RWPE1 (cell line): ENCODE results near the gene MPC2.

ENCODE experiments used
- CTCF ChIA-PET: fragments of 350-600 bp; sonication (Branson Sonifier 250); formaldehyde crosslinking; extraction: SDS; loops from one replicate; lab custom pipeline; 2021; lab: Yijun Ruan, JAX
- POLR2A ChIA-PET: fragments of 400-600 bp; formaldehyde crosslinking; extraction: SDS; loops from one replicate; lab custom pipeline; 2020; ENCODE audit warnings: antibody characterized with exemption; ENCODE audit not compliant: low non-redundant PET; lab: Yijun Ruan, JAX
- DNase-seq: peaks from one replicate; pipeline ENCODE4 v3.0.0; 2012; ENCODE audit warnings: low spot score
- H3K27ac ChIP-seq: fragments of 450-650 bp; 2 replicates; pipeline ENCODE4 v1.5.1; 2017
- TF ChIP-seq, protein P1 (sequence below): fragments of 450-650 bp; conservative IDR thresholded peaks from 2 replicates; pipeline ENCODE4 v1.5.1; 2017; ENCODE audit warnings: low read depth, mild to moderate bottlenecking

The MPC2 gene

DNA sequence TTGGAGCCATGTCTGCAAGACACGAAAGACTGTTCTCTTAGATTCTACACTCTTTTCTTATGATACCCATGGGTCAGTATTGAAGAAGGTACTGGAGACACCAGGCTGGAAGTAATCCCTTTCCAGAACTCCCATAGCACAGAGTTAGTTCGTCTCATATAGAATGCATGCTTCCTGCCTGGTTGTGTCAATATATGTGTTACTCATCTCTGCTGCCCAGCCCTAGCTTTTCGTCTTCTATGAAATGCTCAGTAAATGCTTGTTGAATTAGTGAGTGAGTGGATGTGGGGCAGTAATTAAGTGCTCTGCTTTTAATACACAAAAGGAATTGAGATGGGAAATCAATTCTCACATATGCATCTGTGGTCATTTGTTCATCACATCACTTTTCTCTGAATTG, 55.1 kb downstream of the MPC2 start:
- peak; percentile 8 for DNase-seq
- ChIA-PET POLR2A (no interaction called here), CTCF (no interaction called here)
- no peak overlapping the region for H3K27ac ChIP-seq
- TF ChIP-seq, protein P1, sequence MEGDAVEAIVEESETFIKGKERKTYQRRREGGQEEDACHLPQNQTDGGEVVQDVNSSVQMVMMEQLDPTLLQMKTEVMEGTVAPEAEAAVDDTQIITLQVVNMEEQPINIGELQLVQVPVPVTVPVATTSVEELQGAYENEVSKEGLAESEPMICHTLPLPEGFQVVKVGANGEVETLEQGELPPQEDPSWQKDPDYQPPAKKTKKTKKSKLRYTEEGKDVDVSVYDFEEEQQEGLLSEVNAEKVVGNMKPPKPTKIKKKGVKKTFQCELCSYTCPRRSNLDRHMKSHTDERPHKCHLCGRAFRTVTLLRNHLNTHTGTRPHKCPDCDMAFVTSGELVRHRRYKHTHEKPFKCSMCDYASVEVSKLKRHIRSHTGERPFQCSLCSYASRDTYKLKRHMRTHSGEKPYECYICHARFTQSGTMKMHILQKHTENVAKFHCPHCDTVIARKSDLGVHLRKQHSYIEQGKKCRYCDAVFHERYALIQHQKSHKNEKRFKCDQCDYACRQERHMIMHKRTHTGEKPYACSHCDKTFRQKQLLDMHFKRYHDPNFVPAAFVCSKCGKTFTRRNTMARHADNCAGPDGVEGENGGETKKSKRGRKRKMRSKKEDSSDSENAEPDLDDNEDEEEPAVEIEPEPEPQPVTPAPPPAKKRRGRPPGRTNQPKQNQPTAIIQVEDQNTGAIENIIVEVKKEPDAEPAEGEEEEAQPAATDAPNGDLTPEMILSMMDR, result no peak

DNA sequence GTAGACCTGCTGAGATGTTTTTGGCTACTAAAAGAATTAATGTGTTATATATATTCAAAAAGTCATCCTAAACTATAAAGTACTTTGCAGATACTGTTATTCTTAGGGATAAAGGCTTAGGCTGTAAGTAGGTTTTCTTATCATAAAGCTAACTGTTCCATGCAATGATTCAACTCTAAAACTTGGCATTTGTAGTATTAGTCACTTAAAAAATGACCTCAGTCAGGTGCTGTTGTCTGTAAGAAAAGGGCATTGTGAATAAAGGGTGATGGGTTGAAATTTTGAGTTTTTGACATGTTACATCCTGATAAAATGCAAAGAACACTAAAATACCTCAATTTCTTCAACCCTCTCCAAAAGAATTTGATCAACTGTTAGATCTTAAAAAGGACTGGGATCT, 55.8 kb downstream of the MPC2 start:
- DNase-seq, result no peak
- ChIA-PET CTCF (no interaction called here), POLR2A (no interaction called here)
- TF ChIP-seq, protein P1, result no peak
- no peak overlapping the region for H3K27ac ChIP-seq

DNA sequence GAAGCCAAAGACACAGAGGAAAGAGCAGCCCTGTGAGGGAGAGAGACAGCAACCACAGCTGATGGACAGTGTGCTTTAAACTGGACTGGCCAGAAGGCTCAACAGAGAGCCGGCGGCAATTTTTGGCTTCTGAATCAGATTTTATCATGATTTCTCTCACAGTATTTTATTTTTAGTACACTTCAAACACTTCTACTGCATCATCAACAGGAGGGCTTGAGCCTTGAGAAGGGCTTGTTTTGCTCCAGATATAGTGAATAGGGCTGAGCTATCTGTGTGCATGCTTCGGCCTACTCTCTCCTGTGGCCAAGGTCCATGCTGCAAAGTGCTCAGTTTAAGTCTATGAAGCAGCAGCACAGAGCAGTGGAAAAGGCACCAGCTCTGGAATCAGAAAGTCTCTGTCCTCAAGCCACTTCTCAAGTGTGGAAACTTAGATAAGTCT, 56.3 kb downstream of the MPC2 start:
- TF ChIP-seq, protein P1, result no peak
- POLR2A ChIA-PET, result no interaction called here
- H3K27ac ChIP-seq, result no peak overlapping the region
- CTCF ChIA-PET, result no interaction called here
- DNase-seq, result no peak

DNA sequence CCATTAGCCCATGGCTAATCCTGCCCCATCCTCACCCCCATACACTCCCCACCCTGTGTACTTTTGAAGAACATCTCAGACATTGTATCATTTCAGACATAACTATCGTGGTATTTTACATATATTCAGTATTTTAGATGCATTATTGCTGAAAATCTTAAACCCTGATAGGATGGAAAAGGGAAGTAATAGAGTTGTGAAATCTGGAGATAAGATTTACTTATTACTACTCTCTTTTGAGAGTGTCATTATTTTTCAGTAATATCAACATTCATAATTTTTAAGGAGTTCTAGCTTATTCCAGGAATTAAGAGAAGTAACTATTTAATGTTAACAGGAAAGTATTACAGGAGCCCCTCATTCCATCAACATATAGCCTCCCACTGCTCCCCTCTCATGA, 57.4 kb downstream of the MPC2 start:
- no peak for DNase-seq
- ChIA-PET CTCF (no interaction called here), POLR2A (no interaction called here)
- no peak overlapping the region for H3K27ac ChIP-seq
- TF ChIP-seq, protein P1, result no peak

DNA sequence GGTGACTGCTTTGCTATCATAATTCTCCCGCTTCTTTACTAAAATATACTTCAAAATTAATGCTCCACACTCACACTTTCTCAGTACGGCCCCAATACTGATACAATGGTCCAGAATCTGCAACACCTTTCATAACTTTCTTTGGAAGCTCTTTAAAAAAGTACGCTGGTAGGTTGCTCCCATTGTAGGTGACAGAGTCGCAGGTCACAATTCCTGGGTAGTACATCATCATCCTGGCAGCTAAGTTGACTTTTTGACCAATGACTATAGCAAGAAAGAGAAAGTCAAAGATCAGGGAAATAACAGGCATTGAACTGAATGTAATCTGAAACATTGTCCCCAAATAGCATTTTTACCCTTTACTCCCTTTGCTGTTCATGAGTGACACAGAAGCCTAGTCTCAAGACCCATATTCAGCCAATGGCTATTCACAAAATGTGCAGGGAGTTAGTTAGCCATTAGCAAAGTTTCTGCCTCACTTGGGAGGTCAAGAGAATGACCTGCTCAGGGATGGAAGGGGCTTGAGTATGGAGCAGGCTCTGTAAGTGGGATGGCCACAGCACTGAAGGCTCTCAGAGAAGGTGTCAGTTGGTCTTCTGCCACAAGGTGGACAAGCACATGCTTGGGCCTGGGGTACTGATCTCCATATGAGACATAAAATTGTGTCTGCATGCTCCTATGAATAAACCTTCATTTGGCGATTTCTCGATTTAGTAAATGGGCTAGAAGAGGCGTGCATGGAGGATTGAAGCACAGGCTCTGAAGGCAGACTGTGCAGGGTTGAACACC, 58.3 kb downstream of the MPC2 start:
- DNase-seq, result no peak
- ChIA-PET CTCF (no interaction called here), POLR2A (no interaction called here)
- no peak overlapping the region for H3K27ac ChIP-seq
- TF ChIP-seq, protein P1, result no peak

DNA sequence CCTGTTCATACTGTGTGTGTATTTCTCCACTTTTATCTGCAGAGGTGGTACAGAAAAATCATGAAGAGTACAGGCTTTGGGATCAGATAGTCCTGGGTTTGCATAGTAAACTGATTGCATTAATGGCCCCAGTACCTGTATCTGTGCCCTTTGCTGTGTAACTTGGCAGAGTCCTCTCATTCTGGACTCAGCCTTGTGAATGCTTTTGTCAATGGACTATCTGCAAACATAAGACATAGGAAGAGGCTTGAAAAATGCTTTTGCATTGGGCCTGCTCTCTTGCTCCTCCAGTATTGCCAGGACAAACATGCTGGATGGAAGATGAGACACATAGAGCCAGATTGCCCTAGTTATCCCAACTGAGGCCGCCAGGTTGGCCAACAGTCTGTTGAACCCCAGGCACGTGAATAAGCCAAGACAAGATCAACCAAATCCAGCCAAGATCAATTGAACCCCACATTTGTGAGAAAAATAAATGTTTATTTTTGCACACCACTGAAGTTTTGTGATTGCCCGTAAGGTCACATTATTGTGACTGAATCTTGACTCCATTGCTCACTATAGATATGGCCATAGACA, 60.2 kb downstream of the MPC2 start:
- H3K27ac ChIP-seq, result no peak overlapping the region
- TF ChIP-seq, protein P1, result no peak
- no peak for DNase-seq
- ChIA-PET POLR2A (no interaction called here), CTCF (no interaction called here)
